OCI-LY7 (cell line): Measurements from ENCODE around the gene COL4A2. TPM values are rescaled to one million over a fixed set of nuclear protein-coding genes. Genes with fewer than 3 reads are reported as not detected.

ENCODE experiments used
- BruUV-seq: library from RNA; stranded (reverse); fragments of 400-500 nt; replicated peaks from 2 replicates; lab custom pipeline; 2021; lab: Mats Ljungman, UMichigan
- CTCF ChIA-PET: fragments of 300-600 bp; sonication (Branson Sonifier 250); formaldehyde crosslinking; loops from one replicate; lab custom pipeline; 2022; ENCODE audit warnings: antibody characterized with exemption; ENCODE audit not compliant: unreplicated experiment; lab: Charles Lee
- POLR2A ChIA-PET: fragments of 300-600 bp; sonication (Branson Sonifier 250); formaldehyde crosslinking; loops from one replicate; lab custom pipeline; 2022; ENCODE audit warnings: antibody characterized with exemption; lab: Charles Lee
- DNase-seq: peaks from one replicate; pipeline ENCODE4 v3.0.0-alpha.2; 2015; ENCODE audit warnings: low spot score
- H2AFZ ChIP-seq: fragments of 200-600 bp; sonication (generic), shearing (Covaris generic); 2 replicates; pipeline ENCODE4 v1.6.1; 2014; ENCODE audit warnings: mild to moderate bottlenecking, antibody characterized with exemption, low read length, moderate library complexity
- H3K27ac ChIP-seq: fragments of 200-600 bp; sonication (generic); 2 replicates; pipeline ENCODE4 v1.5.1; 2014; ENCODE audit warnings: mixed run types, low read depth, mild to moderate bottlenecking, moderate library complexity, low read length, inconsistent platforms; ENCODE audit not compliant: poor library complexity, severe bottlenecking
- H3K36me3 ChIP-seq: fragments of 200-600 bp; sonication (generic); 2 replicates; pipeline ENCODE4 v1.6.1; 2014; ENCODE audit warnings: mild to moderate bottlenecking, antibody characterized with exemption, low read length, moderate library complexity, mixed read lengths; ENCODE audit not compliant: insufficient read depth
- H3K4me1 ChIP-seq: fragments of 200-600 bp; sonication (generic); 2 replicates; pipeline ENCODE4 v1.5.1; 2014; ENCODE audit warnings: mild to moderate bottlenecking, low read length; ENCODE audit not compliant: insufficient read depth, poor library complexity, severe bottlenecking
- H3K4me2 ChIP-seq: fragments of 200-600 bp; sonication (generic); 2 replicates; pipeline ENCODE4 v1.6.1; 2014; ENCODE audit warnings: mild to moderate bottlenecking, low read length
- H3K4me3 ChIP-seq: fragments of 200-600 bp; sonication (generic); 2 replicates; pipeline ENCODE4 v1.5.1; 2014; ENCODE audit warnings: mild to moderate bottlenecking, low read depth, low read length; ENCODE audit not compliant: poor library complexity, severe bottlenecking
- H3K79me2 ChIP-seq: fragments of 200-600 bp; sonication (generic); 2 replicates; pipeline ENCODE4 v1.6.1; 2016; ENCODE audit warnings: low read depth, mild to moderate bottlenecking, low read length, moderate library complexity, mixed read lengths; ENCODE audit not compliant: insufficient read depth
- H3K9me2 ChIP-seq: fragments of 200-600 bp; sonication (generic); 2 replicates; pipeline ENCODE4 v1.6.1; 2016; ENCODE audit warnings: mild to moderate bottlenecking, low read length, mixed read lengths; ENCODE audit not compliant: insufficient read depth
- H3K9me3 ChIP-seq: fragments of 200-600 bp; sonication (generic); 2 replicates; pipeline ENCODE4 v1.6.1; 2014; ENCODE audit warnings: mild to moderate bottlenecking, mixed run types, low read length, mixed read lengths
- H4K20me1 ChIP-seq: fragments of 200-600 bp; sonication (generic); 2 replicates; pipeline ENCODE4 v1.6.1; 2014; ENCODE audit warnings: mild to moderate bottlenecking, antibody characterized with exemption, low read length, moderate library complexity, mixed read lengths; ENCODE audit not compliant: insufficient read depth
- EZH2phosphoT487 ChIP-seq: fragments of 200-600 bp; sonication (generic); IDR thresholded peaks from 2 replicates; pipeline ENCODE4 v1.6.1; 2018; ENCODE audit warnings: low read depth, borderline replicate concordance, mild to moderate bottlenecking, mixed run types, antibody characterized with exemption, low read length, moderate library complexity, mixed read lengths
- intact Hi-C: fragments of 100-400 bp; cut with micrococcal nuclease; formaldehyde crosslinking; loops from one replicate; pipeline ENCODE4 v1.10.0; 2022; ENCODE audit not compliant: unreplicated experiment
- total RNA-seq, 2 experiments: library from RNA; depleted of rRNA in 1 of 2; stranded (reverse); fragments of >200 nt in 1 of 2; shearing (Covaris generic) in 1 of 2; gene quantifications; 2 replicates each; pipeline ENCODE4 v1.2.3, GENCODE V29; 2014 to 2022
- TF ChIP-seq, protein P1 (sequence below): fragments of 200-600 bp; sonication (generic); conservative IDR thresholded peaks from 2 replicates; pipeline ENCODE4 v1.5.1; 2014; ENCODE audit warnings: mild to moderate bottlenecking, antibody characterized with exemption, low read length, moderate library complexity, mixed read lengths

Gene COL4A2
- total RNA-seq, 2 experiments from 2014 or later, result 0.34 TPM; not detected in 1

- H3K9me2 ChIP-seq, result no peaks in the 10 kb centered on the region
- TF ChIP-seq, protein P1, sequence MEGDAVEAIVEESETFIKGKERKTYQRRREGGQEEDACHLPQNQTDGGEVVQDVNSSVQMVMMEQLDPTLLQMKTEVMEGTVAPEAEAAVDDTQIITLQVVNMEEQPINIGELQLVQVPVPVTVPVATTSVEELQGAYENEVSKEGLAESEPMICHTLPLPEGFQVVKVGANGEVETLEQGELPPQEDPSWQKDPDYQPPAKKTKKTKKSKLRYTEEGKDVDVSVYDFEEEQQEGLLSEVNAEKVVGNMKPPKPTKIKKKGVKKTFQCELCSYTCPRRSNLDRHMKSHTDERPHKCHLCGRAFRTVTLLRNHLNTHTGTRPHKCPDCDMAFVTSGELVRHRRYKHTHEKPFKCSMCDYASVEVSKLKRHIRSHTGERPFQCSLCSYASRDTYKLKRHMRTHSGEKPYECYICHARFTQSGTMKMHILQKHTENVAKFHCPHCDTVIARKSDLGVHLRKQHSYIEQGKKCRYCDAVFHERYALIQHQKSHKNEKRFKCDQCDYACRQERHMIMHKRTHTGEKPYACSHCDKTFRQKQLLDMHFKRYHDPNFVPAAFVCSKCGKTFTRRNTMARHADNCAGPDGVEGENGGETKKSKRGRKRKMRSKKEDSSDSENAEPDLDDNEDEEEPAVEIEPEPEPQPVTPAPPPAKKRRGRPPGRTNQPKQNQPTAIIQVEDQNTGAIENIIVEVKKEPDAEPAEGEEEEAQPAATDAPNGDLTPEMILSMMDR, result no peak
- no peak for TF ChIP-seq EZH2phosphoT487
- ChIA-PET CTCF (no interaction called here), POLR2A (no interaction called here)
- H3K79me2 ChIP-seq, result no peaks in the 10 kb centered on the region
- H3K9me3 ChIP-seq, result no peaks in the 10 kb centered on the region
- H3K4me1 ChIP-seq, result no peaks in the 10 kb centered on the region
- BruUV-seq, result no TSS peak
- no peak overlapping the region for H3K27ac ChIP-seq
- H2AFZ ChIP-seq, result no peak overlapping the region
- DNase-seq, result no peak
- H4K20me1 ChIP-seq, result no peaks in the 10 kb centered on the region
- H3K36me3 ChIP-seq, result no peaks in the 10 kb centered on the region
- H3K4me2 ChIP-seq, result no peak overlapping the region
- no peak overlapping the region for H3K4me3 ChIP-seq
- intact Hi-C loops, result no loop called here
These were observed 200.7 kb downstream of the COL4A2 start for GRCh38 chr13:110507678-110508381.

DNA sequence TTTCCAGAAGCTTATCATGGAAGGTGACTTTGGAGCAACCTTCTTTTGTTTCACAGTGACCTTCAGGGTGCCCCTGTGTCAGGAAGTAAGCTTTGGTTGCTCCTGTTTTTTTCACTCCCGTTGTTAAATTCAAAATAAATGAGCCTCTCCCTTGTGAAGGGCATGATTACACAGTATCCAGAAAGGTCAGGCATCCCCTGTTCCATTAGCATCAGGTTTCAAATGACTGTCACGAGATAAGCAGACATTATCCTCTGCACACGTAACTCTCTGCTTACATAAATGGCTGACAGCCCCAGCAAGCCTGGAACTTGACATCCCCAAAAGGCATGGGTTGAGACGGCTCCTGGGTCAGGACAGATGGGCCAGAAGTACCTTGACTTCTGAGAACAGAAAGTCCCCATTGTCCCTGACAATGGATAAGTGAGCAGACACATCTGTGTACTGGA is 202.4 kb downstream of the COL4A2 start:
- CTCF ChIA-PET, result no interaction called here

More for the DNA sequence above, 202.4 kb downstream of the COL4A2 start:
- Histone ChIP-seq H3K36me3 (no peaks in the 10 kb centered on the region), H2AFZ (no peak overlapping the region), H3K9me3 (no peaks in the 10 kb centered on the region), H3K4me1 (no peaks in the 10 kb centered on the region), H3K27ac (no peak overlapping the region), H4K20me1 (no peaks in the 10 kb centered on the region), H3K9me2 (no peaks in the 10 kb centered on the region), H3K4me2 (no peak overlapping the region), H3K4me3 (no peak overlapping the region), H3K79me2 (no peaks in the 10 kb centered on the region)
- intact Hi-C loops, result no loop called here
- POLR2A ChIA-PET, result no interaction called here
- BruUV-seq, result no TSS peak
- TF ChIP-seq EZH2phosphoT487, result no peak
- TF ChIP-seq, protein P1, result no peak
- DNase-seq, result no peak
